ENCODE measurements around the gene SEC16B.

SEC16B gene

DNA sequence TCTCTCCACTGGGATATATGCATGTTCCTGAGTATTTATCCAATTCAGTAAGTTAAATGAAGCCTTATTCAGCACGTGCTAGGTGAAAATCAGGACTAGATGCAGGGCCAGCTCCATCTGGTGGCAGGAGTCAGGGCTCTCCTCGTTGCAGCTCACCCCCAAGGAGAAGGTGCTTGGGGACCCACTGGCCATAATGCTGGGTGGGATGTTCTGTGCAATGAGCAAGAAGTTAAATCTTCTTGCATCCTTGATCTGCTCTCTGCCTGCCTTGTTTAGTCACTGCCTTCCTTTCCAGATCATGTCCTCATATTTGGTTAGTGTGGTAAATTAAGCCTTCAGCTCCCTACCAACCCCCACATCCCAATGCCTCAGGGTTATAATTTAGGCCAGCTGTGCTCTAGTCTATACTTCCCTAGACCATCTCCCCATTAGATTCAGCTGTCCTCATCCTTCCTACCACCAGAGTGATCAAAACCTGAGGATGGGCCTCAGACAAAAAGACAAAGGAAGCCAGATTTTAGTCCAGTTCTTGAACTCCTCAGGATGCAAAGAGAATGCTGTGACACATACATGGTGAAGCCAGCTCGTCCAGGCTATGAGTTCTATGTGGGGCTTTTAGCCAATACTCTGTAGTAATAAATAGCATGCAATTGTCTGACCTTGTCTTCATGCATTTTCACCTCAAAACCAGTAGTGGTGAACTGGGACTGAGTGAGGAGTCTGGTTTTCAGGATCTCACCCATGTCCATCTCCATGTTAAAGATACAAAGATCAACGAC lies 55.9 kb downstream of the SEC16B start:
- peak; percentile 54 to 56 for DNase-seq (ENCODE audit: low read depth in 2 of 2)

DNA sequence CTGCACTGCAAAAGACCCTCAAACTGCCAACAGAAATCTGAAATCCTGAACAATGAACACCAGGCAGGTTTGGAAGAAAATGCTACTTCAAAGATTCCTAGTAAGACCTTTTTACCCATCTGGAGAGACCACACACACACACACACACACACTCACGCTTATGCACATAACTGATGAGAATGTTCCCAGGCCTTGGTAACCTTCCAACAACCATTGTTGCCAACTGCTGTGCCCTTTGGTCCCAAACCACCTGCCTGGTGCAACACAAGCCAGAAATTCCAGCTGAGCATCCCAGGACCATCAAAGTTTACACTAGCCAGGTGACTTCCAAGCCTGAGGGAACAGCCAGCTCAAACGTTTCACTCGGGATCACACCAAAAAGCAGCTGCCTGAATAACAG lies 56.9 kb downstream of the SEC16B start:
- DNase-seq (ENCODE audit: low read depth in 2 of 2), result no peak

DNA sequence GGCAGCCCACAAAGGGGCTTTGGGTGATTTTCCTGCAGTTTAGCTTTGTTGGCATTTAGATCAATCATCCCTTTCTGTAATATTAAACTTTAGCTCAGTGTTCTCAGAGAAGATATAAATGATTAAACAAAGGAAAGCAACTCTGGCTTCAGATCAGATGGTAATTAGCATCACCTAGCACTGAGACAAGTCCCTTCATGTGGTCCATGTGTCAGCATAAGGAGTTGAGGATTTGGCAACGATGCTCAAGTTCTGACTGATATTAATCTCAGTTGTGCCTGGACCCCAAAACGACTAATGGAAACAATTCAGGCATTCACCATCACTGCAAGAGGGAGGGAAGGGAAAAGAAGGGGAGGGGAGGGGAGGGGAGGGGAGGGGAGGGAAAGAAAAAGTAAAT lies 60.4 kb downstream of the SEC16B start:
- DNase-seq (ENCODE audit: low read depth in 2 of 2), result no peak

DNA sequence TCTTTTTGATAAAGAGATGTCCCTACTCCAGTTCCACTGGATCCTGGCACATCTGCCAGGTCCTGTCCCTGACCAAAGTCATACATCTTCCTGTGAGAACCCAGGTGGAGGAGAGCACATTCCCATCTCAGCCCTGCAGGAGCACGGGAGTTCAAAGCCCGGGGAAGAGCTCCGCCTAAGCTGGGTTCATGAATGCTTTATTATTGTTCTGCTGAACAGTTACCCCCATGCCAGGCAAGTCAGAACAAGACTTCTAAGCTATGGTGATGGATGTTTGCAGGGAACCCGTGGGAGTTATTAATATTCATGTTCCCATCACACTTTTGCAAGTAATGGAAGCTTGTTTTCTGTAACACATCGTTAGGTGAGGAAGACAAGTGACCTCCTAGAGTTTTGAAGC lies 62.9 kb downstream of the SEC16B start:
- no peak for DNase-seq (ENCODE audit: low read depth in 2 of 2)

DNA sequence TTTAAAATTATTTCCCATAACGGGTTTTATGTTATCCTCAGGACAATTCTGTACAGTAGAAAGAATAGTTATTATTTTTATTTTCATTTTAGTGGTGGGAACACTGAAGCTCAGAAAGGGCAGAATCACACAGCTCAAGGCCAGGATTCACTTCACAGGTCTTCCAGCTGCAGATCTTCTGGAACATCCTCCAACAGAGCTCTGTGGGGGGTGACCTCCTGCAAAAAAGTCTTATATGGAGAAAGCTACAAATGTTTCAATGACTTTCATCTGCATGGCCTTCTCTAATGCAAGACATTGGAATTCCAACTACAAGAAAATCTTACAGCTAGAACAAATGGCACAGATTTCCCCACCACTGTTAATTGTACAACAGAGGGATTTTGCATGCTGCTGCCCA lies 64.2 kb downstream of the SEC16B start:
- no peak for DNase-seq (ENCODE audit: low read depth in 2 of 2)

DNA sequence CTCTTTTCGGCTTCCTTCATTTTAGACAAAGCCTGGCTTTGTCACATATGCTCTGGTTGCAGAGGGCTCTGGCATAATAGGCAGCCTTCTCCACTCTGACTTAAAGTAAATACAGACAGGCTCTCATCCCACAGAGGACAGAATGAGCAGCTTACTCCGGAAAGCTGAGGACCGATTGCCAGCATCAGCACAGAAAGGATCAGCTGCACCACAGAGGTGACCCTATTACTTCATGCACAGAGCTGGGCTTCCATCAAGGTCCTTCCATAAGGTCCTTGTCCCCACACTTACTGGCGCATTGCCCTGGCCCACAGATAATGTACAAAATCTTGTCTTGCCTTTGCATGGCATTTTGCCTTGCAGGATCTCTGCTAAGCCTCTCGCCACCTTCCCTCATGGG lies 67.6 kb downstream of the SEC16B start:
- DNase-seq (ENCODE audit: low read depth in 2 of 2), result no peak

DNA sequence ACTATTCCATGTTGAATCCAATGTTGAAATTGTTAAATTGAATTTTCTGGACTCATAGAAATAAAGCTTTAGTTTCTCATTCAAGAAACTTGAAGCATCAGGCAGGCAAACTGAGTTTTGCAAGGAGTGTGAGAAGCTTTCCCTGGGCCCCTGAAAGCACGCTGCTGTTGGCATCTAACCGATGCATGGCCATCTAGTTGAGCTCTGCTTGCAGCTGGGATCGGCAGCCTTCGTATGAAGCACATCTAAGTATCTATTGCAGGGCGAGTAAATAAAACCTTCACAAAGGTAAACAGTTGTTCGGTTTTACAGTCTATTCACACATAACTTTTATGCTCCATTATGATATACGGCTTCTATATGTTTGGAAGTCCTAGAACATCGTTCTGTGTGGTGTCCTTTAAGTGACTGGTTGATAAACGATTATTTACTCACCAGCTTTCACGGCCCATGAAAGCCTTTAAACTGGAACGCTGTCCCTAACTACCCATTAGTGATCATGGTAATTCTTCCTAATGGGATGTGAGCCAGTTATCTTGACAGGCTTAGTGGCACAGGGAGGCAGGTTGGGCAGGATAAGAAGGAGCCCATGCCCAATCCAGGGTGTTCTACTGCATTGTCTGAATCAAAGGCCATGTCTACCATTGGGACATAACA lies 71.7 kb downstream of the SEC16B start:
- no peak for DNase-seq (ENCODE audit: low read depth in 2 of 2)

DNA sequence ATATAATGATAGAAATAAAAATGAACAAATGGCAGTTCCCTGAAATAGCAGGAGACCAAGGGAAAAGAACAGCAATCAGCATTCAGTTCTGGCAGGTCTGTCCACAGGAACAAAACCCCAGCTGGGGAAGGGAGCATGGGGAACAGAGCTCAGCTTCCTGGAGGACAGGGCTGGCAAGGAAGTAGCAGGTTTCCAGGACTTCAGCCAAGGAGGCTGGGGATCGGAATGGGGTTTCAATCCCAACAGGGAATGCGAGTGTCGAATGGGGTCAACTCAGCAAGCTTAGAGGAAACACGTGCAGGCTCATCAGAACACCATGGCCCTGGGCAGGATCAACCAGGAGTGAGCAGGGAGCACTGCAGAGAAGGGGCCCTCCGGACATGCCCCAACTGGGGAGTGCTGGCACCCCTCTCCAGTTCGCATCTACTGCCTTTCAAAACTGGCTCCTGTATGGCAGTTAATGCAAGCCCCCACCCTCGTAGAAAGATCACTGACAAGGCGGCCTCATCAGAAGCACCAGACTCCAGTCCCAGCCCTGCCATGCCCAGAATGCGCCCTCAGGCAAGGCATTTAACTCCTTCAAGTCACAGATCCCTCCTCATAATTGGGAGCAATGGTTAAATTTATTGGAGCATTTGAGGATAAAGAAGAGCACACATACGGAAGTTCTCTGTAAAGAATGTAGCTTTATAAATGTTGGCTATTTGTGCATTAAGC lies 72.4 kb downstream of the SEC16B start:
- DNase-seq (ENCODE audit: low read depth in 2 of 2), result no peak

Measured in fibroblast of skin of left quadriceps (primary cell).